SH-SY5Y (cell line): ENCODE results near the gene MAP1B.

Experiments used
- GATA2 ChIP-seq: IDR thresholded peaks from 2 replicates; pipeline ENCODE4 v1.6.1; 2011; ENCODE audit warnings: mild to moderate bottlenecking, low read depth, low read length
- GATA3 ChIP-seq: IDR thresholded peaks from 2 replicates; pipeline ENCODE4 v1.6.1; 2011; ENCODE audit warnings: low read depth, mild to moderate bottlenecking, low read length, moderate library complexity

Gene MAP1B

GRCh38 chr5:72179028-72179815, 71.9 kb downstream of the MAP1B start:
- TF ChIP-seq GATA3 (no peak), GATA2 (no peak)

GRCh38 chr5:72179816-72180440, 72.7 kb downstream of the MAP1B start:
- TF ChIP-seq GATA2 (no peak), GATA3 (no peak)

- no peak for TF ChIP-seq GATA3
- TF ChIP-seq GATA2: no peak
Observed at GRCh38 chr5:72180925-72181324, 73.7 kb downstream of the MAP1B start.

GRCh38 chr5:72182686-72183085, 75.4 kb downstream of the MAP1B start:
- TF ChIP-seq GATA2 (no peak), GATA3 (no peak)

- TF ChIP-seq GATA2: no peak
- TF ChIP-seq GATA3: no peak
Observed at GRCh38 chr5:72183101-72183520, 75.8 kb downstream of the MAP1B start.

GRCh38 chr5:72184408-72184807, 77.1 kb downstream of the MAP1B start:
- no peak for TF ChIP-seq GATA3

- TF ChIP-seq GATA3 (no peak), GATA2 (no peak)
Observed at GRCh38 chr5:72185496-72186329, 78.4 kb downstream of the MAP1B start.

- TF ChIP-seq GATA2 (no peak), GATA3 (no peak)
Observed at GRCh38 chr5:72187388-72188075, 80.3 kb downstream of the MAP1B start.

- no peak for TF ChIP-seq GATA3
- no peak for TF ChIP-seq GATA2
Observed at GRCh38 chr5:72188166-72188565, 80.9 kb downstream of the MAP1B start.

GRCh38 chr5:72189146-72189545, 81.9 kb downstream of the MAP1B start:
- no peak for TF ChIP-seq GATA2
- no peak for TF ChIP-seq GATA3

GRCh38 chr5:72191404-72191803, 84.1 kb downstream of the MAP1B start:
- TF ChIP-seq GATA2 (no peak), GATA3 (no peak)

- TF ChIP-seq GATA2: no peak
- TF ChIP-seq GATA3: no peak
Observed at GRCh38 chr5:72194846-72195245, 87.6 kb downstream of the MAP1B start.

- TF ChIP-seq GATA3 (no peak), GATA2 (no peak)
Observed at GRCh38 chr5:72195581-72195980, 88.3 kb downstream of the MAP1B start.

GRCh38 chr5:72197393-72197792, 90.1 kb downstream of the MAP1B start:
- no peak for TF ChIP-seq GATA2
- TF ChIP-seq GATA3: no peak

- TF ChIP-seq GATA3: no peak
- TF ChIP-seq GATA2: no peak
Observed at GRCh38 chr5:72199681-72200080, 92.4 kb downstream of the MAP1B start.

GRCh38 chr5:72202331-72202825, 95.1 kb downstream of the MAP1B start:
- TF ChIP-seq GATA2: no peak
- TF ChIP-seq GATA3: no peak
